ENCODE measurements around the gene PLCXD3.

PLCXD3 gene

DNA sequence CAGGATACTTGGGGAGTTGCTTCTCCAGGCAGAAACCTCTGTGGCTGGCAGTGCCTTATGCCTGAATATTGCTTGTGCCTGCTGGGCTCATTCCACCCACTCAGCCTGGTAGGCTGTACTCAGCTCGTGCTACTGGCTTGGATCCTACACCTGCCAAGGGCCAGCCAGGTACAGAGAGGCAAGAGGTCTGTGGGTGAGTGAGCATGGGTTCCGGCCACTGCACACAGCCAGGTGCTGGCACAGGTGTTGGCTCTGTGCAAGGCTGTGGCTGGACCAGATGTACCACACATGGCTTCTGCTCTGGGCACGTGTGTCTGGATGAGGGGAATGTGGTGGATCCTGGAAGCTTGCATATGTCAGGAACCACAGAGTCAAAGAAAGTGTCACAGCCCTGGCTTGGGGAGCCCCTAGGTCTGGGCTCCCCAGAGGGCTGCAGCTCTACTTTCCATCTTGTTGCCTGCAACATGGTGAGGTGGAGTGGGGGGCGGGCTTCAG is 220.4 kb downstream of the PLCXD3 start (continued):
- TF ChIP-seq, protein P1, sequence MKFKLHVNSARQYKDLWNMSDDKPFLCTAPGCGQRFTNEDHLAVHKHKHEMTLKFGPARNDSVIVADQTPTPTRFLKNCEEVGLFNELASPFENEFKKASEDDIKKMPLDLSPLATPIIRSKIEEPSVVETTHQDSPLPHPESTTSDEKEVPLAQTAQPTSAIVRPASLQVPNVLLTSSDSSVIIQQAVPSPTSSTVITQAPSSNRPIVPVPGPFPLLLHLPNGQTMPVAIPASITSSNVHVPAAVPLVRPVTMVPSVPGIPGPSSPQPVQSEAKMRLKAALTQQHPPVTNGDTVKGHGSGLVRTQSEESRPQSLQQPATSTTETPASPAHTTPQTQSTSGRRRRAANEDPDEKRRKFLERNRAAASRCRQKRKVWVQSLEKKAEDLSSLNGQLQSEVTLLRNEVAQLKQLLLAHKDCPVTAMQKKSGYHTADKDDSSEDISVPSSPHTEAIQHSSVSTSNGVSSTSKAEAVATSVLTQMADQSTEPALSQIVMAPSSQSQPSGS (tag by site-specific recombination; IDR thresholded peaks at IDR 0.05; ENCODE audit: low read depth) = no peak
- TF ChIP-seq ZNF610 (tag by site-specific recombination; IDR thresholded peaks at IDR 0.05; ENCODE audit: borderline replicate concordance) (no peak), ZNF596 (tag by site-specific recombination; IDR thresholded peaks at IDR 0.05) (no peak), ZNF501 (tag by site-specific recombination; IDR thresholded peaks at IDR 0.05) (no peak)

DNA sequence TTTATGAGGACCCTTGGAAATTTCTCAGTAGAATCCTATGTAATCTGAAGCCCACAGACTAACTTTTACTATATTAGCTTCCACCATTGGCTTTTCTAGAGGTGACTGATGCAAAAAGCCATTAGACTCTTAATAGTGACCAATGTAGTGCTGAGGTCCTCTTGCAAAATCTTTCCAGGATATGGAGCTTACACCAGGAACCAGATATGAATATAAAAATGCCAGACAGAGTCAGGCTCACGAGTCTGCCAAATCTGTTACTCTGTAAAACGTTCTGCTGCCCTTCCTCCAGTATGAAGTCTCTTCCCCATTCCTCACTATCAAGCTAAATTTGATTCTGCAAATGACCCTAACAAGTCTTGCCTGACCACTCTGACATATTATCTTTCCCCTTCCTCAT is 223.7 kb downstream of the PLCXD3 start:
- POLR2A ChIA-PET = no interaction called here
- CTCF ChIA-PET = no interaction called here
- no peaks in the 10 kb centered on the region for H3K4me1 ChIP-seq (ENCODE audit: control insufficient read depth, insufficient read depth, low read length)

DNA sequence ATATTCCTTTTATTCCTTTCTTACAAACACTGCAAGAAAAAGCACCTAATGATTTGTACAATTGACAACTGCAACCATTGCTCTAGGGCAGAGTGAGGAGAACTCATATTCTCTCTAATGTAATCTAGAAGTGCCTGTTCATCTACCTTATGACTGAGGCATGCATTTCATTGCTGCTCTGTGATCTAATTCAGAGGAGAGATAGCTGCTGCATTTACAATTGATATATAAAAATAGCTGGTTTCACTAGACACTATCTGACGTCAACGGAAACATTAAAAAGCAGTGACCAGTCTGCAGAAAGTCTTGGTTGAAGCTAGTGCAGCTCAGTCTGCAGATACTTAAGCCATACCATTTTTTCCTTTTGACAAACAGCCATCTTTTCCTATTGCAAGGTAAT is 224.2 kb downstream of the PLCXD3 start:
- no peak overlapping the region for H3K4me3 ChIP-seq (ENCODE audit: low read depth, low read length)
- no peak for TF ChIP-seq ZNF211 (tag by site-specific recombination; IDR thresholded peaks at IDR 0.05; ENCODE audit: low read depth)
- no peak for TF ChIP-seq HOXD13 (CRISPR knock-in tag; IDR thresholded peaks at IDR 0.05; ENCODE audit: borderline replicate concordance)
- no peak for TF ChIP-seq ZNF658 (tag by site-specific recombination; IDR thresholded peaks at IDR 0.05)
- TF ChIP-seq KLF10 (tag by site-specific recombination; IDR thresholded peaks at IDR 0.05) = no peak
- TF ChIP-seq ZNF146 (tag by site-specific recombination; IDR thresholded peaks at IDR 0.05) = no peak
- TF ChIP-seq ZNF645 (tag by site-specific recombination; IDR thresholded peaks at IDR 0.05) = no peak
- TF ChIP-seq, protein P2, sequence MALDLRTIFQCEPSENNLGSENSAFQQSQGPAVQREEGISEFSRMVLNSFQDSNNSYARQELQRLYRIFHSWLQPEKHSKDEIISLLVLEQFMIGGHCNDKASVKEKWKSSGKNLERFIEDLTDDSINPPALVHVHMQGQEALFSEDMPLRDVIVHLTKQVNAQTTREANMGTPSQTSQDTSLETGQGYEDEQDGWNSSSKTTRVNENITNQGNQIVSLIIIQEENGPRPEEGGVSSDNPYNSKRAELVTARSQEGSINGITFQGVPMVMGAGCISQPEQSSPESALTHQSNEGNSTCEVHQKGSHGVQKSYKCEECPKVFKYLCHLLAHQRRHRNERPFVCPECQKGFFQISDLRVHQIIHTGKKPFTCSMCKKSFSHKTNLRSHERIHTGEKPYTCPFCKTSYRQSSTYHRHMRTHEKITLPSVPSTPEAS (tag by site-specific recombination; IDR thresholded peaks at IDR 0.05) = no peak
- no peak for TF ChIP-seq MZF1 (tag by site-specific recombination; IDR thresholded peaks at IDR 0.05; ENCODE audit: borderline replicate concordance)
- TF ChIP-seq ZNF169 (tag by site-specific recombination; IDR thresholded peaks at IDR 0.05) = no peak
- TF ChIP-seq ZNF335 (tag by site-specific recombination; conservative IDR thresholded peaks at IDR 0.05) = no peak
- no peak for TF ChIP-seq ZNF175 (tag by site-specific recombination; IDR thresholded peaks at IDR 0.05)
- no peak for TF ChIP-seq ZNF239 (tag by site-specific recombination; IDR thresholded peaks at IDR 0.05)
- no peak for TF ChIP-seq ZNF585B (tag by site-specific recombination; IDR thresholded peaks at IDR 0.05)
- CTCF ChIA-PET = interaction anchor here (0.5 kb wide), 1 partner anchor 15 kb away, joined by 4 read pairs; no protein-coding TSS in a partner anchor
- POLR2A ChIA-PET = no interaction called here
- H3K4me1 ChIP-seq (ENCODE audit: control insufficient read depth, insufficient read depth, low read length) = no peaks in the 10 kb centered on the region
- no peaks in the 10 kb centered on the region for H3K36me3 ChIP-seq (ENCODE audit: control insufficient read depth in 2 of 2, insufficient read depth in 1 of 2, low read length in 2 of 2)
- H3K27ac ChIP-seq (ENCODE audit: extremely low read depth, low read depth, low read length) = no peak overlapping the region
- no peaks in the 10 kb centered on the region; the same call in 1 of the 2 replicates for H3K9me3 ChIP-seq (ENCODE audit: control insufficient read depth, insufficient read depth, low read depth, low read length)

More for the DNA sequence above, 223.7 kb downstream of the PLCXD3 start:
- TF ChIP-seq ZNF623 (tag by site-specific recombination; IDR thresholded peaks at IDR 0.05) = no peak
- no peak for TF ChIP-seq ZNF558 (tag by site-specific recombination; IDR thresholded peaks at IDR 0.05)
- TF ChIP-seq ZNF214 (tag by site-specific recombination; IDR thresholded peaks at IDR 0.05; ENCODE audit: borderline replicate concordance) = no peak
- no peak for TF ChIP-seq ZFP41 (tag by site-specific recombination; IDR thresholded peaks at IDR 0.05; ENCODE audit: borderline replicate concordance)
- TF ChIP-seq ELK4 (IDR thresholded peaks at IDR 0.05; ENCODE audit: borderline replicate concordance, low read depth, low read length) = no peak
- no peak for TF ChIP-seq ZNF777 (tag by site-specific recombination; IDR thresholded peaks at IDR 0.05; ENCODE audit: borderline replicate concordance)
- H3K4me3 ChIP-seq (ENCODE audit: low read depth, low read length) = no peak overlapping the region
- H3K36me3 ChIP-seq (ENCODE audit: control insufficient read depth in 2 of 2, insufficient read depth in 1 of 2, low read length in 2 of 2) = no peaks in the 10 kb centered on the region
- H3K27ac ChIP-seq (ENCODE audit: extremely low read depth, low read depth, low read length) = no peak overlapping the region
- no peaks in the 10 kb centered on the region; the same call in 1 of the 2 replicates for H3K9me3 ChIP-seq (ENCODE audit: control insufficient read depth, insufficient read depth, low read depth, low read length)

Data from HEK293 (cell line).